ENCODE data around the gene CRLF2.
"Not testable (repeated sequence)": the region's sequence is repeated elsewhere in the genome, so short reads cannot be mapped to it uniquely, and the experiment has no call there.

CRLF2 gene

GRCh38 chrX:1213971-1214370 lies 1.5 kb upstream of the CRLF2 start:
- no peak for DNase-seq

GRCh38 chrX:1210844-1211243 lies 1.6 kb downstream of the CRLF2 start:
- no peak for DNase-seq

- no peak for DNase-seq
Measured at GRCh38 chrX:1207496-1208025, 4.9 kb downstream of the CRLF2 start.

- peak; percentile 67 for DNase-seq
Measured at GRCh38 chrX:1205681-1206611, 6.5 kb downstream of the CRLF2 start.

- DNase-seq: no peak
Measured at GRCh38 chrX:1202251-1202650, 10.2 kb downstream of the CRLF2 start.

- no peak for DNase-seq
Measured at GRCh38 chrX:1196436-1196835, 16.0 kb downstream of the CRLF2 start.

GRCh38 chrX:1192196-1192595 lies 20.3 kb downstream of the CRLF2 start:
- DNase-seq: not testable (repeated sequence)

GRCh38 chrX:1190596-1191145 lies 21.8 kb downstream of the CRLF2 start:
- no peak for DNase-seq

GRCh38 chrX:1185561-1185960 lies 26.9 kb downstream of the CRLF2 start:
- peak; percentile 14 for DNase-seq

GRCh38 chrX:1182211-1182610 lies 30.2 kb downstream of the CRLF2 start:
- no peak for DNase-seq

- not testable (repeated sequence) for DNase-seq
Measured at GRCh38 chrX:1181661-1182060, 30.8 kb downstream of the CRLF2 start.

GRCh38 chrX:1181170-1181569 lies 31.3 kb downstream of the CRLF2 start:
- DNase-seq: no peak

- no peak for DNase-seq
Measured at GRCh38 chrX:1178580-1179057, 33.8 kb downstream of the CRLF2 start.

- DNase-seq: not testable (repeated sequence)
Measured at GRCh38 chrX:1176531-1177320, 35.7 kb downstream of the CRLF2 start.

GRCh38 chrX:1174609-1175545 lies 37.6 kb downstream of the CRLF2 start:
- DNase-seq: not testable (repeated sequence)

- DNase-seq: not testable (repeated sequence)
Measured at GRCh38 chrX:1173435-1173834, 39.0 kb downstream of the CRLF2 start.

- no peak for DNase-seq
Measured at GRCh38 chrX:1172496-1172895, 40.0 kb downstream of the CRLF2 start.

GRCh38 chrX:1171915-1172314 lies 40.5 kb downstream of the CRLF2 start:
- DNase-seq: not testable (repeated sequence)

GRCh38 chrX:1170243-1170642 lies 42.2 kb downstream of the CRLF2 start:
- DNase-seq: no peak

GRCh38 chrX:1169189-1169588 lies 43.3 kb downstream of the CRLF2 start:
- no peak for DNase-seq

GRCh38 chrX:1167918-1168481 lies 44.4 kb downstream of the CRLF2 start:
- no peak for DNase-seq

- DNase-seq: no peak
Measured at GRCh38 chrX:1167466-1167865, 45.0 kb downstream of the CRLF2 start.
